Smooth muscle cell of the umbilical artery (primary cell): ENCODE measurements around the gene MPC1L. TPM values are rescaled to one million over a fixed set of nuclear protein-coding genes. Genes with fewer than 3 reads are reported as not detected.

Experiments
- total RNA-seq: library from RNA; depleted of rRNA; stranded (reverse); fragments of >200 nt; gene quantifications from 2 replicates; pipeline ENCODE4 v1.2.3, GENCODE V29; 2014

The MPC1L gene
- not detected in 2 replicates for total RNA-seq

GRCh38 chrX:40623139-40623536, at the start of gene MPC1L:
TSS of gene MPC1L (plus strand) at chrX:40623428. CDS start at chrX:40623566, 138 bp downstream.

GRCh38 chrX:40580537-40581335, 42.5 kb upstream of the MPC1L start, which contains the start of gene ATP6AP2:
TSS of gene ATP6AP2 (plus strand) at chrX:40580970. CDS start at chrX:40581066, 96 bp downstream.

GRCh38 chrX:40647307-40648197, 24.3 kb downstream of the MPC1L start, which contains the start of gene CXorf38:
TSS of gene CXorf38 (minus strand) at chrX:40647561. CDS start at chrX:40647520, 41 bp downstream.

Other genes starting within 250 kb of the MPC1L start
- gene ATP6AP2, start 42.5 kb upstream of the MPC1L start, total RNA-seq, result 254 and 332 TPM in 2 replicates
- gene CXorf38, start 24.1 kb downstream of the MPC1L start, total RNA-seq, result 8.0 and 11.7 TPM in 2 replicates
- gene MED14, start 112.1 kb downstream of the MPC1L start, total RNA-seq, result 12.2 and 28.9 TPM in 2 replicates